MM.1S (cell line): ENCODE results near the gene FOXN3.

ENCODE experiments used
- CTCF ChIP-seq: fragments of 300-600 bp; sonication (generic); IDR thresholded peaks from 2 replicates; pipeline ENCODE4 v1.5.1; 2016; ENCODE audit warnings: antibody characterized with exemption, low read length, mixed read lengths
- EZH2 ChIP-seq: fragments of 300-600 bp; sonication (generic); optimal IDR thresholded peaks from 2 replicates; pipeline ENCODE3; 2017; ENCODE audit warnings: low read depth, mild to moderate bottlenecking, antibody characterized with exemption, low read length, mixed read lengths
- EZH2phosphoT487 ChIP-seq: fragments of 300-600 bp; sonication (generic); IDR thresholded peaks from 2 replicates; pipeline ENCODE4 v1.6.1; 2018; ENCODE audit warnings: antibody characterized with exemption, low read length

GRCh38 chr14:89298056-89298834 lies 118.8 kb downstream of the FOXN3 start:
- no peak for TF ChIP-seq CTCF
- no peak for TF ChIP-seq EZH2
- no peak for TF ChIP-seq EZH2phosphoT487
